ENCODE results near the gene KRT36.

GRCh38 chr17:41489531-41489930, at the start of gene KRT36:
- TF ChIP-seq POLR2A (IDR thresholded peaks at IDR 0.05), result no peak
- TF ChIP-seq CTCF (IDR thresholded peaks at IDR 0.05), result no peak

Measured in Peyer's patch (tissue), 4 donors.